Mucosa of descending colon (tissue), 3 donors: Measurements from ENCODE around the gene ACBD6. TPM values are rescaled to one million over a fixed set of nuclear protein-coding genes. Genes with fewer than 3 reads are reported as not detected.
A peak's percentile ranks its signal among the peaks of the same experiment; 100 is the strongest.

Experiments used
- ATAC-seq: fragments of 200-7000 bp; cut with Tn5 transposase; one replicate; pipeline ENCODE4 v1.9.1; 2020; ENCODE audit warnings: mild to moderate bottlenecking, moderate library complexity
- DNase-seq, 3 donors: peaks; one replicate each; pipeline ENCODE4 v3.0.0-alpha.2; 2020
- H3K36me3 ChIP-seq: fragments of 200-600 bp; one replicate; pipeline ENCODE4 v1.8.0; 2021; ENCODE audit warnings: low read depth, mild to moderate bottlenecking
- H3K4me1 ChIP-seq: fragments of 200-600 bp; one replicate; pipeline ENCODE4 v1.8.0; 2021; ENCODE audit warnings: low read depth, mild to moderate bottlenecking
- H3K4me3 ChIP-seq: fragments of 200-600 bp; one replicate; pipeline ENCODE4 v1.8.0; 2021; ENCODE audit warnings: mild to moderate bottlenecking
- H3K9me3 ChIP-seq: fragments of 200-600 bp; one replicate; pipeline ENCODE4 v1.8.0; 2021; ENCODE audit warnings: mild to moderate bottlenecking
- intact Hi-C, 2 donors: fragments of 100-400 bp; cut with DNase I in 1 of 2; cut with micrococcal nuclease in 1 of 2; formaldehyde crosslinking; loops; one replicate each; pipeline versions ENCODE4 v1.11.0 to v1.11.1; 2022; cut with DNase I, micrococcal nuclease
- total RNA-seq, 3 donors: library from RNA; stranded (reverse); fragmentation: NEBNext Ultra II Directional in 2 of 3; extraction: Animal tissue kit (Norgen Biotek cat#: 25700) in 2 of 3; gene quantifications; one replicate each; pipeline versions ENCODE4 v1.2.1 to v1.2.4, GENCODE V29; 2021 to 2023
- TF ChIP-seq, protein P1 (sequence below): fragments of 200-600 bp; IDR thresholded peaks from one replicate; pipeline ENCODE4 v1.8.0; 2022; ENCODE audit warnings: antibody characterized with exemption, mild to moderate bottlenecking
- donor health status: DM: no; HTN: no; CAD: no; lungs with moderate emphysema.
- donor health status: DM: no; HTN: no; CAD: no.
- donor health status: DM: no; HTN: yes; CAD: no.

Gene ACBD6
- total RNA-seq, 3 donors from 2014 or later: 23.3 to 32.8 (median 25.0) TPM

DNA sequence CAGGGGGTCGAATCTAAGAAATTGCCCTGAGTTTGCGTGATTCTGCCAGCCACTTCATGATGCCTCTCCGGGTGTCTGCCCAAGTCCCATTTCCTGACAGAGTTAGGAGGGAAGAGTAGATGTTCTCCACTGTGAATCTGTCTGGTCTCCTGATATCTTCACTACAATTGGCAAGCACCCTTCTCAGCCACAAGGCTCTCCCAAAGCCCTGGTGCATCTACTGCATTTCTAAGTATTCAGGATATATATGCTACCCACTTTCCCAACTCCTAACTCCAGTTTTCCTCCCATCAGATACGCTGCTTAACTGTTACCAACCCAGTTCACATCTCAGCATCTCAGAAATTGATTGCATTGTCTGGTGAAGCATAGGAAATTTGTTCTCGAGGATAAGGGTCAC, 30.5 kb upstream of the ACBD6 start:
- no peaks in the 10 kb centered on the region for H3K9me3 ChIP-seq
- DNase-seq (no peak), ATAC-seq (no peak)
- TF ChIP-seq, protein P1, sequence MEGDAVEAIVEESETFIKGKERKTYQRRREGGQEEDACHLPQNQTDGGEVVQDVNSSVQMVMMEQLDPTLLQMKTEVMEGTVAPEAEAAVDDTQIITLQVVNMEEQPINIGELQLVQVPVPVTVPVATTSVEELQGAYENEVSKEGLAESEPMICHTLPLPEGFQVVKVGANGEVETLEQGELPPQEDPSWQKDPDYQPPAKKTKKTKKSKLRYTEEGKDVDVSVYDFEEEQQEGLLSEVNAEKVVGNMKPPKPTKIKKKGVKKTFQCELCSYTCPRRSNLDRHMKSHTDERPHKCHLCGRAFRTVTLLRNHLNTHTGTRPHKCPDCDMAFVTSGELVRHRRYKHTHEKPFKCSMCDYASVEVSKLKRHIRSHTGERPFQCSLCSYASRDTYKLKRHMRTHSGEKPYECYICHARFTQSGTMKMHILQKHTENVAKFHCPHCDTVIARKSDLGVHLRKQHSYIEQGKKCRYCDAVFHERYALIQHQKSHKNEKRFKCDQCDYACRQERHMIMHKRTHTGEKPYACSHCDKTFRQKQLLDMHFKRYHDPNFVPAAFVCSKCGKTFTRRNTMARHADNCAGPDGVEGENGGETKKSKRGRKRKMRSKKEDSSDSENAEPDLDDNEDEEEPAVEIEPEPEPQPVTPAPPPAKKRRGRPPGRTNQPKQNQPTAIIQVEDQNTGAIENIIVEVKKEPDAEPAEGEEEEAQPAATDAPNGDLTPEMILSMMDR: no peak
- H3K36me3 ChIP-seq: no peaks in the 10 kb centered on the region
- intact Hi-C loops: loop anchor here (5.0 to 10.0 kb wide), 3 partner anchors 329 to 642 kb away; no protein-coding TSS in a partner anchor
- no peak overlapping the region for H3K4me3 ChIP-seq
- H3K4me1 ChIP-seq: no peaks in the 10 kb centered on the region

DNA sequence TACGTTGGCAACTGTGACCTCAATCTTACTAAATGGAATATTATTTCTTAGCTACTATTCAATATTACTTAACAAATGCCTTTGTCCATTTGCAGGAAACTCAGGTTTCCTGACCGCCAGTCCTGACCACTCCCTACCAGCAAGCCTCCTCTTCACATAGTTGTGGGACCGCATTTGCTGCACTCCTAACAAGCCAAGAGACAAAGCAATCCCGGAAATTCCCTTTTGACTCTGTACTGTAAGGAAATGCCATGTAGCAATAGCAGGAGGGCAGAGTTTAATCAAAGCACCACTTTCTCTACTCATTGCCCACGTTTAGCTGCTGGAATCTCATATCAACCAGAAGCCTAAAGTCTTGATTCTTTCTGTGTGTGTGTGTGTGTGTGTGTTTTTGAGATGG, 28.1 kb upstream of the ACBD6 start:
- Histone ChIP-seq H3K9me3 (no peaks in the 10 kb centered on the region), H3K36me3 (no peaks in the 10 kb centered on the region), H3K4me1 (no peaks in the 10 kb centered on the region), H3K4me3 (no peak overlapping the region)
- TF ChIP-seq, protein P1: no peak
- peak; percentile 90 for ATAC-seq
- intact Hi-C loops: loop anchor here (5.0 to 10.0 kb wide), 3 partner anchors 332 to 644 kb away; no protein-coding TSS in a partner anchor
- DNase-seq: peak in 1 of 3 donors; percentile 33

DNA sequence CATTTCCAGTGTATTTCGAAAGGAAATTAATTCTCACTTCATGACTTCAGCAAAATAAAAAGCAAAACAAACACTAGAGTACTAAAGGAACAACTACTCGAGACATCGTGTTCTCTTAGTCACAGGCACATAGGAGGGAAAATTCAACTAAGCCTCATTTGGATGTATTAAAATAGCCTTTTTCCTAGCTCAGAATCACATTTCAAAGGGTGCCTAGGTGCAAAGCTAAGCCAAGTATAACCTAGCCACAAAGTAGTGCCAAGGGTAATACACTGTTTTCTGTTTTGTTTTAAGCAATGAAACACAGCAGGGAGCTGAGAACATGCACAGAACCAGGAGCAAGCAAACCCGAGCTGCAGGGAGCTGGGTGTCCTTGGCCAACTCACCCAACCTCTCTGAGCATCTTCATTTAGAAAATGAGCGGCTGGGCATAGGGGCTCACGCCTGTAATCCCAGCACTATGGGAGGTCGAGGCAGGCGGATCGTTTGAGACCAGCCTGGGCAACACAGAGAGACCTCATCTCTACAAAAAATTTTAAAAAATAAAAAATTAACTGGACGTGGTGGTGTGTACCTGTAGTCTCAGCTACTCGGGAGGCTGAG, 26.6 kb upstream of the ACBD6 start:
- H3K4me1 ChIP-seq: no peaks in the 10 kb centered on the region
- ATAC-seq (no peak), DNase-seq (no peak)
- TF ChIP-seq, protein P1: no peak
- H3K36me3 ChIP-seq: no peaks in the 10 kb centered on the region
- no peaks in the 10 kb centered on the region for H3K9me3 ChIP-seq
- intact Hi-C loops: no loop called here
- H3K4me3 ChIP-seq: no peak overlapping the region

- intact Hi-C loops: no loop called here
- H3K36me3 ChIP-seq: no peaks in the 10 kb centered on the region
- H3K4me1 ChIP-seq: no peaks in the 10 kb centered on the region
- TF ChIP-seq, protein P1: no peak
- no peaks in the 10 kb centered on the region for H3K9me3 ChIP-seq
- DNase-seq (no peak), ATAC-seq (peak; percentile 21)
- H3K4me3 ChIP-seq: no peak overlapping the region
These were observed 24.8 kb upstream of the ACBD6 start for GRCh38 chr1:180527101-180527669.

GRCh38 chr1:180525715-180526039, 23.3 kb upstream of the ACBD6 start:
- H3K9me3 ChIP-seq: no peaks in the 10 kb centered on the region
- ATAC-seq: no peak
- TF ChIP-seq, protein P1: no peak
- H3K4me1 ChIP-seq: no peaks in the 10 kb centered on the region
- H3K36me3 ChIP-seq: no peaks in the 10 kb centered on the region
- H3K4me3 ChIP-seq: no peak overlapping the region
- no peak for DNase-seq
- intact Hi-C loops: no loop called here
